Breast epithelium (tissue), 4 donors: ENCODE measurements around the gene CYB5D1. TPM values are rescaled to one million over a fixed set of nuclear protein-coding genes. Genes with fewer than 3 reads are reported as not detected.

ENCODE experiments used
- DNase-seq, 2 donors: peaks; one replicate each; pipeline ENCODE4 v3.0.0-alpha.2; 2019; ENCODE audit warnings: low spot score in 2 of 2
- H3K27ac ChIP-seq, 2 donors: fragments of 200-600 bp; sonication (generic) in 1 of 2; one replicate each; pipeline ENCODE4 v1.5.1; 2016 to 2019; ENCODE audit warnings: mild to moderate bottlenecking in 1 of 2
- H3K27me3 ChIP-seq, 2 donors: fragments of 200-600 bp; sonication (generic) in 1 of 2; one replicate each; pipeline versions ENCODE4 v1.5.1 to v1.6.0; 2017 to 2019; ENCODE audit warnings: control low read depth in 1 of 2, mild to moderate bottlenecking in 1 of 2
- H3K36me3 ChIP-seq: fragments of 200-600 bp; one replicate; pipeline ENCODE4 v1.5.1; 2019
- H3K4me1 ChIP-seq, 2 donors: fragments of 200-600 bp; sonication (generic); one replicate each; pipeline ENCODE4 v1.5.1; 2016 to 2019; ENCODE audit warnings: control low read depth in 1 of 2
- H3K4me3 ChIP-seq, 3 donors: fragments of 200-600 bp; sonication (generic); 1 replicate in 2 of 3; 2 replicates in 1 of 3; pipeline ENCODE4 v1.5.1; 2016 to 2019; ENCODE audit warnings: mild to moderate bottlenecking in 3 of 3, moderate library complexity in 2 of 3
- H3K9me3 ChIP-seq, 2 donors: fragments of 200-600 bp; sonication (generic) in 1 of 2; one replicate each; pipeline ENCODE4 v1.5.1; 2016 to 2019; ENCODE audit warnings: control low read depth in 1 of 2
- POLR2A ChIP-seq: fragments of 450-650 bp; IDR thresholded peaks from one replicate; pipeline ENCODE4 v1.6.1; 2016; ENCODE audit warnings: antibody characterized with exemption, mild to moderate bottlenecking, moderate library complexity
- POLR2AphosphoS5 ChIP-seq, 3 donors: sonication (generic); formaldehyde crosslinking; IDR thresholded peaks; one replicate each; pipeline ENCODE4 v1.6.1; 2017; ENCODE audit warnings: antibody characterized with exemption in 3 of 3
- intact Hi-C: fragments of 100-400 bp; cut with DNase I; formaldehyde crosslinking; loops from one replicate; pipeline ENCODE4 v1.15.1; 2023; ENCODE audit warnings: low total_unique reads
- total RNA-seq, 3 donors: library from RNA; depleted of rRNA; stranded (reverse); fragments of >200 nt; gene quantifications; one replicate each; pipeline ENCODE4 v1.1.0, GENCODE V29; 2016
- TF ChIP-seq, protein P1 (sequence below), 3 donors: fragments of 450-650 bp; IDR thresholded peaks; one replicate each; pipeline ENCODE4 v1.5.1; 2016 to 2017; ENCODE audit warnings: antibody characterized with exemption in 3 of 3, mild to moderate bottlenecking in 3 of 3, moderate library complexity in 3 of 3

The CYB5D1 gene
- total RNA-seq, 3 donors from 2014 or later: 8.2 to 20.5 (median 13.4) TPM

DNA sequence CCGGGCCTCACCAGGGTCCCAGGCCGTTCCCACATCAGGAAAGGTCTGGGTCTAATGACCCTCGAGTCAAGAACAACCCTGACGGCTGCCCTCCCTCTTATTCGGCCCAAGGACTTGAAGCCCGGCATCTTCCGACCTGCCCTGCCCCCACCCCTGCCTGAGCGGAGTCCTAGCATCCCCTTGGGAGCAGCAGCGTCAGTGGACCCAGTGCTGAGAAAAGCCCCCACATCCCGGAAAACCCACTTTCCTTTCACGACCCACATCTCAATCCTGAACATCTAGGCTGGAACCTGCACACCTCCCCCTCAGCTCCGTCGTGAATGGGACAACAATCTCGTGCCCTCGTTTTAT, 2.2 kb upstream of the CYB5D1 start:
- no peaks in the 10 kb centered on the region for H3K36me3 ChIP-seq
- peak overlapping the region; percentile 55 to 87 (median 73) for H3K4me3 ChIP-seq
- peak overlapping the region; percentile 95 to 97 for H3K27ac ChIP-seq
- H3K9me3 ChIP-seq: no peaks in the 10 kb centered on the region
- intact Hi-C loops: loop anchor here (1.0 to 5.0 kb wide), 2 partner anchors 48 to 187 kb away; no protein-coding TSS in a partner anchor
- H3K27me3 ChIP-seq: no peaks in the 10 kb centered on the region
- H3K4me1 ChIP-seq: peaks cover 8 to 21% of the 10 kb centered on the region in 2 donors
- peak in 1 of 2 donors; percentile 51 for DNase-seq
- TF ChIP-seq, protein P1, sequence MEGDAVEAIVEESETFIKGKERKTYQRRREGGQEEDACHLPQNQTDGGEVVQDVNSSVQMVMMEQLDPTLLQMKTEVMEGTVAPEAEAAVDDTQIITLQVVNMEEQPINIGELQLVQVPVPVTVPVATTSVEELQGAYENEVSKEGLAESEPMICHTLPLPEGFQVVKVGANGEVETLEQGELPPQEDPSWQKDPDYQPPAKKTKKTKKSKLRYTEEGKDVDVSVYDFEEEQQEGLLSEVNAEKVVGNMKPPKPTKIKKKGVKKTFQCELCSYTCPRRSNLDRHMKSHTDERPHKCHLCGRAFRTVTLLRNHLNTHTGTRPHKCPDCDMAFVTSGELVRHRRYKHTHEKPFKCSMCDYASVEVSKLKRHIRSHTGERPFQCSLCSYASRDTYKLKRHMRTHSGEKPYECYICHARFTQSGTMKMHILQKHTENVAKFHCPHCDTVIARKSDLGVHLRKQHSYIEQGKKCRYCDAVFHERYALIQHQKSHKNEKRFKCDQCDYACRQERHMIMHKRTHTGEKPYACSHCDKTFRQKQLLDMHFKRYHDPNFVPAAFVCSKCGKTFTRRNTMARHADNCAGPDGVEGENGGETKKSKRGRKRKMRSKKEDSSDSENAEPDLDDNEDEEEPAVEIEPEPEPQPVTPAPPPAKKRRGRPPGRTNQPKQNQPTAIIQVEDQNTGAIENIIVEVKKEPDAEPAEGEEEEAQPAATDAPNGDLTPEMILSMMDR (IDR thresholded peaks at IDR 0.05): no peak
- TF ChIP-seq POLR2A: no peak
- TF ChIP-seq POLR2AphosphoS5 (IDR thresholded peaks at IDR 0.05): no peak

DNA sequence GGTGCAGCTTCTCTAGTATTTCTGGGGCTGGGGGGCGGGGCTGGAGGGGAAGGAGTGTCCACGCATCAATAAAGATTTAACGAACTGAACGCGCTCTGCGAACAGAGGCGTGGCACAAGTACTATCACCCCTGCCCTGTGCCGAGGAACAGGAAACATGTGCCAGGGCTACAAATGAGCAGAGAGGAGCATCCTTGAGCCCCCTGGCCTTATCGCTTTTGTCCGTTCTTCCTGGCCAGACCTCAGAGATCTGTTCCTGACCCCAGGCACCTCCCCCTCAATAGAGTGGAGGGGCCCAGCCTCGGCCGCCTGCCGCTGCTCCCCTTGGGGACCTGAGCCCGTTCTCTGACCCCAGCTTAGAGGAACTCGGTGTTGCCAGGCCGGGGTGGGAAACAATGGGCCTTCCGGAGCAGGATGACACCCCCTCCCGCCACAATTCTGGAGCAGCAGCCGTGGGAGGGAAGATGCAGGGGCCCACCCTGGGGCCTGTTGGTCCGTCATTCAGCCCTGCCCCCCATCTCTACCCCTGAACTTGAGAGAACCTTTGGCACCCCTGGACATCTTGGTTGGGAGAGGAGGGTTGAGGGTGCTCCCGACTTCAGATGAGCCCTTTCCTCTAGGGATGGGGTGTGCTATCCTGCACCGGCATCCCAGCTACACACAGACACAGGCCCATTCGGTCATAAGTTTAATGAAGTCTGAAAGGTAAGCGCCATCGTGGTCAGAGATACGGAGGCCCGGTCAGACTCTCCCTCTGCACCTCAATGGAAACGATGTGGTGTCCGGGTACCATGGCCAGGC, 1.6 kb upstream of the CYB5D1 start:
- H3K4me3 ChIP-seq: peak overlapping the region; percentile 55 to 87 (median 73)
- peak in 1 of 2 donors; percentile 41 for DNase-seq
- H3K4me1 ChIP-seq: peaks cover 8 to 21% of the 10 kb centered on the region in 2 donors
- intact Hi-C loops: loop anchor here (5.0 kb wide), 1 partner anchor 186 kb away; no protein-coding TSS in a partner anchor
- H3K27me3 ChIP-seq: no peaks in the 10 kb centered on the region
- peak overlapping the region; percentile 95 to 97 for H3K27ac ChIP-seq
- no peak for TF ChIP-seq POLR2AphosphoS5 (IDR thresholded peaks at IDR 0.05)
- TF ChIP-seq POLR2A: no peak
- no peaks in the 10 kb centered on the region for H3K9me3 ChIP-seq
- no peaks in the 10 kb centered on the region for H3K36me3 ChIP-seq

DNA sequence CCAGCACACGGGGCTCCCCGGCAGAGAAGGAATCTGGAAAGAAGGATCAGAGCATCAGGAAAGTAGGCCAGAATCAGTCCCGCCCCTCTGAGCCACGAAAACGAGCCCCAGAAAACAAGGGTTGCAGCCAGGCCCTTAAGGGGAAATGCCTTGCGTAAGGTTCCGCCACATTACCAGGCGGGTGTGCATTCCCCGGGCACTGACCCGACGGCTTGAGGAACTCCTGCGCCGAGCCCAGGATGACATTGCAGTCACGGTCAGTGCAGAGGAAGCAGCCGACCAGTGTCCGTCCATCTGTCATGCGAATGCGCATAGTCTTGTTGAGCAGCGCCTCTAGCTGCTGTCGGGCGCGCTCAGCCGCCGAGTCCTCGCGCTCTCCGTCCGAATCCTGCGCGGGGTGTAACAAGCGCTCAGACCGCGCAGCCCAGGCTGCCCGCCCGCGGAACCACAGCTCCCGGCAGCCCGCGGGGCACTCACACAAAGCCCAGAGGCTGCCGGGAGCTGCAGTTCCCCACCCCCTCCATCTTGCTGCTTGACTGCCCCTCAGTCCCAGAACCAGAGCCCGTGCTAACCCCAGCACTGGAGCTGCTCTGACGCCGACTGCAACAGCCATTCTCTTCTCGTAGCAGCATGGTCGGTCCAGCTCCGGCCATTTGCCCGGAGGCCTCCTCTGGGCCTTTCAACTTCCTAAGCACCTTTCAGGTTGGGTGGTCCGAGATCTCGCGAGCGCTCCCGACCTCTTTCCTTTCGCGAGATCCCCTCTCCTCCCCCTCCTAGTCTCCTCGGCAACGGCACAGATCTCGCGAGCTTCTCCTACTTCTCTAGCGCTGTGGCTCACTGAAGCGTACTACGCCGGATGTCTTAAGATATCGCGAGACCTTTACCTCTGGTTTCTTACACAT, 741 bp upstream of the CYB5D1 start, which contains the start of gene NAA38:
NAA38 (minus strand) TSS at position 749 of the 902 bp plus-strand sequence; CDS start at position 653, 96 bp downstream.
- Histone ChIP-seq H3K27me3 (no peaks in the 10 kb centered on the region), H3K4me3 (peak within 1 kb of the TSS; percentile 55 to 87 (median 73)), H3K4me1 (peaks cover 6 to 21% of the 10 kb centered on the region in 2 donors), H3K9me3 (no peaks in the 10 kb centered on the region), H3K36me3 (no peaks in the 10 kb centered on the region), H3K27ac (peak within 1 kb of the TSS; percentile 95 to 97)
- TF ChIP-seq POLR2AphosphoS5 (IDR thresholded peaks at IDR 0.05): peak; percentile 64 to 75 (median 69)
- no peak for TF ChIP-seq POLR2A
- TF ChIP-seq, protein P1 (IDR thresholded peaks at IDR 0.05): peak; percentile 18 to 40 (median 19)
- intact Hi-C loops: loop anchor here (5.0 kb wide), 1 partner anchor 185 kb away; no protein-coding TSS in a partner anchor
- DNase-seq: peak; percentile 95 to 98

DNA sequence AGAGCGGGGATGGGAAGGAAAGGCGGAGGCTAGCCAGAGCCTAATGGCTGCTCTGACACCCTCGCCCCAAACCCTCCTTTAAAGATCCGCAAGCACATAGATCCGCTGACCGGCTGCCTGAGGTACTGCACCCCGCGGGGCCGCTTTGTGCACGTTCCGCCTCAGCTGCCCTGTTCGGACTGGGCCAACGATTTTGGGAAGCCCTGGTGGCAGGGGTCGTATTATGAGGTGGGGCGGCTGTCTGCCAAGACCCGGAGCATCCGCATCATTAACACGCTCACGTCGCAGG, 663 bp downstream of the CYB5D1 start:
- Histone ChIP-seq H3K27me3 (no peaks in the 10 kb centered on the region), H3K4me3 (peak overlapping the region; percentile 55 to 87 (median 73)), H3K27ac (peak overlapping the region; percentile 95 to 97), H3K9me3 (no peaks in the 10 kb centered on the region), H3K36me3 (no peaks in the 10 kb centered on the region), H3K4me1 (peaks cover 3 to 21% of the 10 kb centered on the region in 2 donors)
- TF ChIP-seq, protein P1 (IDR thresholded peaks at IDR 0.05): peak in 2 of 3 donors; percentile 42 to 56
- TF ChIP-seq POLR2A (no peak), POLR2AphosphoS5 (IDR thresholded peaks at IDR 0.05) (no peak)
- intact Hi-C loops: loop anchor here (5.0 kb wide), 1 partner anchor 184 kb away; no protein-coding TSS in a partner anchor
- DNase-seq: peak in 1 of 2 donors; percentile 37

DNA sequence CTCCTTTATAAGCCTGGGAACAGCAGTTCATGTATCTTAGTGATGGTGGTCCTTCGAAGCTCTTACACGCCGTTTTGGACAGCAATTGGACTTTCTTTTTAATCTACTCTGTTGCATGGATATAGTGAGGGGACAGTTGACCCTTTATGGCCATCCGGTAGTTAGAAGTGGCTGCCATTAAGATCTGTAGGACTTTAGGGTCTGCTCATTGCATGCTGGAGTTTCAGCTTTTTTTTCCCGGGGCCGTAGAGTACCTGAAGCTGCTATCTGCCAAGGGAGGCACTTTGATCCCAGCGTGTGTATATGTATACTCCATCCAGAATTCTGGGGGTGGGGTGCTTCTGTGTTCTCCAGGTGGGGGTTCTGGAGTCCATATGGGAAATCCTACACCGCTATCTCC, 1.2 kb downstream of the CYB5D1 start:
- Histone ChIP-seq H3K4me3 (peak overlapping the region in 2 of 3 donors; percentile 73 to 87), H3K36me3 (no peaks in the 10 kb centered on the region), H3K27ac (peak overlapping the region; percentile 95 to 97), H3K4me1 (peaks cover 3 to 21% of the 10 kb centered on the region in 2 donors), H3K27me3 (no peaks in the 10 kb centered on the region), H3K9me3 (no peaks in the 10 kb centered on the region)
- intact Hi-C loops: loop anchor here (5.0 kb wide), 1 partner anchor 183 kb away; no protein-coding TSS in a partner anchor
- DNase-seq: peak in 1 of 2 donors; percentile 17
- TF ChIP-seq POLR2AphosphoS5 (IDR thresholded peaks at IDR 0.05) (no peak), POLR2A (no peak)
- TF ChIP-seq, protein P1 (IDR thresholded peaks at IDR 0.05): no peak
